ENCODE measurements around the gene BCAS3. TPM values are rescaled to one million over a fixed set of nuclear protein-coding genes. Genes with fewer than 3 reads are reported as not detected.
"Not testable (repeated sequence)": the region's sequence is repeated elsewhere in the genome, so short reads cannot be mapped to it uniquely, and the experiment has no call there.

BCAS3 gene
- total RNA-seq, 1 donor from 2014 or later, result 9.5 TPM

DNA sequence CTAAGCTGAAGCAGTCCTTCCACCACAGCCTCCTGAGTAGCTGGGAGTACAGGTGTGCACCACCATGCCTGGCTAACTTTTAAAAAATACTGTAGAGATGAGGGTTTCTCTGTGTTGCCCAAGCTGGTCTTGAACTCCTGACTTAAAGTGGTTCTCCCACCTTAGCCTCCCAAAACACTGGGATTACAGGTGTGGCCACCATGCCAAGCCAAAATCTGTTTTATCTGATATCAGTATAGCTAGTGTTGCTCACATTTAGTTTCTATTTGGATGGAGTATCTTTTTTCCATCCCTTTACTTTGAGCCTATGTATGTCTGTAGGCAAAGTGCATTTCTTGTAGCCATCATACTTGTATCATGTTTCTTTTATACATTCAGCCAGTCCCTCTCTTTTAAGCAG lies 82.1 kb downstream of the BCAS3 start:
- no peak overlapping the region for H3K27ac Mint-ChIP-seq

GRCh38 chr17:60761301-60761700 lies 83.7 kb downstream of the BCAS3 start:
- H3K4me3 Mint-ChIP-seq; H3K27ac Mint-ChIP-seq; H3K27me3 Mint-ChIP-seq; DNase-seq; H3K4me1 Mint-ChIP-seq; intact Hi-C loops (cut with micrococcal nuclease); H3K36me3 Mint-ChIP-seq (ENCODE audit: low read depth): not testable (repeated sequence)
- peaks cover 12% of the 10 kb centered on the region for H3K9me3 Mint-ChIP-seq

More for the DNA sequence above, 82.1 kb downstream of the BCAS3 start:
- intact Hi-C loops (cut with micrococcal nuclease), result no loop called here
- Mint-ChIP-seq H3K36me3 (ENCODE audit: low read depth) (peaks cover 1% of the 10 kb centered on the region), H3K9me3 (peaks cover 9% of the 10 kb centered on the region), H3K4me1 (no peaks in the 10 kb centered on the region), H3K4me3 (no peak overlapping the region), H3K27me3 (no peaks in the 10 kb centered on the region)
- no peak for DNase-seq

GRCh38 chr17:60766778-60767190 lies 89.1 kb downstream of the BCAS3 start:
- intact Hi-C loops (cut with micrococcal nuclease), result no loop called here
- H3K27me3 Mint-ChIP-seq, result peaks cover 5% of the 10 kb centered on the region
- H3K9me3 Mint-ChIP-seq, result peaks cover 12% of the 10 kb centered on the region
- peak; percentile 60 for DNase-seq
- H3K4me3 Mint-ChIP-seq, result no peak overlapping the region
- no peak overlapping the region for H3K27ac Mint-ChIP-seq
- no peaks in the 10 kb centered on the region for H3K36me3 Mint-ChIP-seq (ENCODE audit: low read depth)
- H3K4me1 Mint-ChIP-seq, result no peaks in the 10 kb centered on the region

- Mint-ChIP-seq H3K27me3 (peaks cover 5% of the 10 kb centered on the region), H3K4me3 (no peak overlapping the region), H3K4me1 (no peaks in the 10 kb centered on the region), H3K9me3 (peaks cover 12% of the 10 kb centered on the region), H3K36me3 (ENCODE audit: low read depth) (no peaks in the 10 kb centered on the region), H3K27ac (no peak overlapping the region)
- no peak for DNase-seq
- intact Hi-C loops (cut with micrococcal nuclease), result no loop called here
Observed at GRCh38 chr17:60767744-60768308, 90.2 kb downstream of the BCAS3 start.

DNA sequence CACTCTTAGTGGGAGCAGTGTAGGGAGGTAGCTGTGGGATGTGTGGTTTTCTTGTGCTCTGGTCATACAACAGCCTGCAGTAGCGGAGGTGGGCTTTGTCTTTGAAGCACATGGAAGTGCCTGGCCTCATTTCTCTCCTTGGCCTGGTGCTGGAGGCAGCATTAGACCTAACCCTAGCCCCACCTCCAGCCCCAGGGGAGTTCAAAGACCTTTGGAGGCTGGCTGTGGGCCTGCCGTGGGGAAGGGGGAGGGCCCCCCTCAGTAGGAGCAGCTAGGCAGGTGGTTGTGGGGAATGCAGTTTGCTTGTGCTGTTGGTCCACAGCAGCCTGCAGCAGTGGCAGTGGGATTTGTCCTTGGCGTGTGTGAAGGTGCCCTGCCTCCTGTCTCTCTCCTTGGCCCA lies 91.7 kb downstream of the BCAS3 start:
- no peak for DNase-seq
- peaks cover 5% of the 10 kb centered on the region for H3K9me3 Mint-ChIP-seq
- H3K27ac Mint-ChIP-seq, result no peak overlapping the region
- intact Hi-C loops (cut with micrococcal nuclease), result no loop called here
- H3K4me1 Mint-ChIP-seq, result no peaks in the 10 kb centered on the region
- H3K27me3 Mint-ChIP-seq, result peaks cover 5% of the 10 kb centered on the region
- no peak overlapping the region for H3K4me3 Mint-ChIP-seq
- H3K36me3 Mint-ChIP-seq (ENCODE audit: low read depth), result no peaks in the 10 kb centered on the region

- Mint-ChIP-seq H3K27me3 (no peaks in the 10 kb centered on the region), H3K27ac (no peak overlapping the region), H3K9me3 (no peaks in the 10 kb centered on the region), H3K36me3 (ENCODE audit: low read depth) (no peaks in the 10 kb centered on the region), H3K4me1 (no peaks in the 10 kb centered on the region), H3K4me3 (no peak overlapping the region)
- intact Hi-C loops (cut with micrococcal nuclease), result no loop called here
- DNase-seq, result no peak
Observed at GRCh38 chr17:60770946-60771422, 93.3 kb downstream of the BCAS3 start.

DNA sequence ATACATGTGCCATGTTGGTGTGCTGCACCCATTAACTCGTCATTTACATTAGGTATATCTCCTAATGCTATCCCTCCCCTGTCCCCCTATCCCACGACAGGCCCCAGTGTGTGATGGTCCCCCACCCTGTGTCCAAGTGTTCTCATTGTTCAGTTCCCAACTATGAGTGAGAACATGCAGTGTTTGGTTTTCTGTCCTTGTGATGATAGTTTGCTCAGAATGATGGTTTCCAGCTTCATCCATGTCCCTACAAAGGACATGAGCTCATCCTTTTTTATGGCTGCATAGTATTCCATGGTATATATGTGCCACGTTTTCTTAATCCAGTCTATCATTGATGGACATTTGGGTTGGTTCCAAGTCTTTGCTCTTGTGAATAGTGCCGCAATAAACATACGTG lies 94.0 kb downstream of the BCAS3 start:
- intact Hi-C loops (cut with micrococcal nuclease); H3K27ac Mint-ChIP-seq; H3K4me3 Mint-ChIP-seq; H3K4me1 Mint-ChIP-seq; DNase-seq; H3K9me3 Mint-ChIP-seq; H3K36me3 Mint-ChIP-seq (ENCODE audit: low read depth); H3K27me3 Mint-ChIP-seq: not testable (repeated sequence)

GRCh38 chr17:60773552-60773951 lies 95.9 kb downstream of the BCAS3 start:
- no peaks in the 10 kb centered on the region for H3K4me1 Mint-ChIP-seq
- H3K36me3 Mint-ChIP-seq (ENCODE audit: low read depth), result no peaks in the 10 kb centered on the region
- DNase-seq, result no peak
- no peak overlapping the region for H3K27ac Mint-ChIP-seq
- no peaks in the 10 kb centered on the region for H3K27me3 Mint-ChIP-seq
- intact Hi-C loops (cut with micrococcal nuclease), result no loop called here
- no peak overlapping the region for H3K4me3 Mint-ChIP-seq
- H3K9me3 Mint-ChIP-seq, result no peaks in the 10 kb centered on the region

DNA sequence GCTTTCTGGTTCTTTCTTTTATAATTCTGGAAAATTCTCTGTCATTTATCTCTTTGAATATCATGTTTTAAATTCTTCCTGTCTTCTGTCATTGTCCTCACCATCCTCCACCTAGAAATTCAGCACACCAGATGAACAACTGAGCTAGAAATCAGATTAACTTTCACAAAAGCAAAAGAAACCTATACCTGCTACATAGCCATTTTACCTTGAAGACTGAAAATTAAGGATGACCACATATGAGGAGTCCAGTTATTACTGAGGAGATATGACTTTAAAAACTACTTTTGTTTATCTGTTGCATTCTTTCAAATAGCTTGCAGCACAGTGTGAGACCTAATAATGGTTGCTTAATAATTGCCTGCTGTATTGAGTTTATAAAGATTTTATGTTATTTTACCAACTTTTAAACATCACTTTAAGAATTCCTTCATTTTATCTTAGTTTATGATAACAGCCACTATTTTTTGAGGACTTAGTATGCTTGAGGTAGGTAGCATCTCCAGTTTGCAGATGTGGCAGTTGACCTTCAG lies 104.3 kb downstream of the BCAS3 start:
- no peak for DNase-seq
- Mint-ChIP-seq H3K4me3 (no peak overlapping the region), H3K27me3 (no peaks in the 10 kb centered on the region), H3K36me3 (ENCODE audit: low read depth) (no peaks in the 10 kb centered on the region), H3K9me3 (no peaks in the 10 kb centered on the region), H3K4me1 (no peaks in the 10 kb centered on the region), H3K27ac (no peak overlapping the region)
- intact Hi-C loops (cut with micrococcal nuclease), result no loop called here

GRCh38 chr17:60782742-60783141 lies 105.1 kb downstream of the BCAS3 start:
- H3K27ac Mint-ChIP-seq, result no peak overlapping the region
- H3K9me3 Mint-ChIP-seq, result no peaks in the 10 kb centered on the region
- no peaks in the 10 kb centered on the region for H3K4me1 Mint-ChIP-seq
- DNase-seq, result no peak
- H3K27me3 Mint-ChIP-seq, result peaks cover 2% of the 10 kb centered on the region
- H3K4me3 Mint-ChIP-seq, result no peak overlapping the region
- intact Hi-C loops (cut with micrococcal nuclease), result no loop called here
- H3K36me3 Mint-ChIP-seq (ENCODE audit: low read depth), result no peaks in the 10 kb centered on the region

- Mint-ChIP-seq H3K4me3 (no peak overlapping the region), H3K27me3 (peaks cover 4% of the 10 kb centered on the region), H3K4me1 (no peaks in the 10 kb centered on the region), H3K27ac (no peak overlapping the region), H3K36me3 (ENCODE audit: low read depth) (no peaks in the 10 kb centered on the region), H3K9me3 (no peaks in the 10 kb centered on the region)
- DNase-seq, result no peak
- intact Hi-C loops (cut with micrococcal nuclease), result no loop called here
Observed at GRCh38 chr17:60790205-60790604, 112.6 kb downstream of the BCAS3 start.

GRCh38 chr17:60792250-60792898 lies 114.7 kb downstream of the BCAS3 start:
- no peak overlapping the region for H3K27ac Mint-ChIP-seq
- no peaks in the 10 kb centered on the region for H3K36me3 Mint-ChIP-seq (ENCODE audit: low read depth)
- intact Hi-C loops (cut with micrococcal nuclease), result no loop called here

GRCh38 chr17:60798576-60798975 lies 120.9 kb downstream of the BCAS3 start:
- H3K9me3 Mint-ChIP-seq, result no peaks in the 10 kb centered on the region
- H3K27ac Mint-ChIP-seq, result no peak overlapping the region
- intact Hi-C loops (cut with micrococcal nuclease), result no loop called here
- H3K4me1 Mint-ChIP-seq, result no peaks in the 10 kb centered on the region
- no peaks in the 10 kb centered on the region for H3K36me3 Mint-ChIP-seq (ENCODE audit: low read depth)
- DNase-seq, result peak; percentile 37
- no peak overlapping the region for H3K4me3 Mint-ChIP-seq
- peaks cover 2% of the 10 kb centered on the region for H3K27me3 Mint-ChIP-seq

More at GRCh38 chr17:60792250-60792898, 114.7 kb downstream of the BCAS3 start:
- Mint-ChIP-seq H3K9me3 (no peaks in the 10 kb centered on the region), H3K4me1 (no peaks in the 10 kb centered on the region), H3K4me3 (no peak overlapping the region), H3K27me3 (peaks cover 4% of the 10 kb centered on the region)
- DNase-seq, result no peak

DNA sequence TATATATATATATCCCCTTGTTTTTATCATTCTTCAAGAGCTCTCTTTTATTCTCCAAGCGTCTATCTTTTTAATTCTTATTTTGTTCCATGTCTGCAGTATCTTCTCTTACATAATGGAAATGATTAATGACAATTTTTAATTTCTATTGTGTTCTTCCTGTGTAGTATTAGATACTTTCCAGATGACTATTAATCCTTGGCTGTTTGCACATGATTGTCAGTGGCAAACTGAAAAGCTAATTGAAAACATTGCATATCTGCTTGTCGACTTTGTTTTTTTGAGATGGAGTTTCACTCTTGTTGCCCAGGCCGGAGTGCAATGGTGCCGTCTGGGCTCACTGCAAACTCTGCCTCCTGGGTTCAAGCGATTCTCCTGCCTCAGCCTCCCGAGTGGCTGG lies 124.7 kb downstream of the BCAS3 start:
- Mint-ChIP-seq H3K4me3 (no peak overlapping the region), H3K27me3 (peaks cover 2% of the 10 kb centered on the region), H3K4me1 (no peaks in the 10 kb centered on the region), H3K9me3 (no peaks in the 10 kb centered on the region), H3K36me3 (ENCODE audit: low read depth) (no peaks in the 10 kb centered on the region), H3K27ac (no peak overlapping the region)
- no peak for DNase-seq
- intact Hi-C loops (cut with micrococcal nuclease), result no loop called here
